ENCODE results near the gene POMP.
"Not testable (repeated sequence)": the region's sequence is repeated elsewhere in the genome, so short reads cannot be mapped to it uniquely, and the experiment has no call there.

The POMP gene

DNA sequence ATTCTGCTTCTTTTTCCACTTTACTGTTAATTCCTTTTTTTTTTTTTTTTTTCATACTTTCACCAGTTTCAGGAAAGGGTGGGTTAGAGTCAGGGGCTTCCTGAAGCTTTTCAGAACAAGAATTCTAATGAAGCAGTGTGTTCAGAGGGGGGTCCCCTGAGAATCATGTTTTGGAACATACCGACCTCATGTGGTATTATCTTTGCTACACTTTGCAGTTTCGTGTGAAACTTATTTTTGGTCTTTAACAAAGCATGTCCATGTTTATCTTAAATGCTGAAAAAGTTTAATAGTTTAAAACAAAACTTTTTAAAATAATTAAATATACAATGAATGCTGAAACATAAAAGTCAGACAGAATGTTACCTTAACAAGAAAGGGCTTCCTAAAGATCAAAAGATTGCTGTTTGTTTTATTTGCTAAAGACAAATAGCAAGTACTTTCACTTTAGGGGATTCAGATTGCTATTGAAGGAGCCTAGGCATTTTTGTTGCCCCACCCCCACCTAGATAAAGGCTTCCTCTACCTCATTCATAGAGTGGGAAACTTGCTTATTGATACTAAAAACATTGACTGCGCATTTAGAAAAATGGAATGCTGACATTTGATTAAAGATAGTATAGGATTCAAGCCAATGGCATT lies 21.1 kb upstream of the POMP start:
- no peak for DNase-seq (ENCODE audit: low read depth in 2 of 2)

DNA sequence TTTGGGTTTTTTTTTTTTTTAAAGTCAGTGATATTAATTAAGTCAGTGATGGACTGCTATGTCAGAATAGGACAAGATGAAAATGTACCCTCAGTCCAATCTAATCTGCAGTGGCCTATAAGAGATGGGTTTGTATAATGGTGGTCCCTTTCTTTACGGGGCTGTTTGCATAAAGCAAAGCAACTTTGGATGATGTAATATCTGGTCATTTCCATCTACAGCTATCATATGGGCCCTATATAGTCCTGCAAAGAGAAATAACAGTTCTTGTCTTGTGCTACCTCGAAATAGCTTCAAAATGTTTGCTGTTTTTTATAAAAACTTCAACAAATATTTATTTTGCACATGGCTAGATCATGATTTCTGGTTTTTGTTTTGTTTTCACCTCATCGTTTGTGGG lies 20.2 kb upstream of the POMP start:
- DNase-seq (ENCODE audit: low read depth in 2 of 2), result no peak

DNA sequence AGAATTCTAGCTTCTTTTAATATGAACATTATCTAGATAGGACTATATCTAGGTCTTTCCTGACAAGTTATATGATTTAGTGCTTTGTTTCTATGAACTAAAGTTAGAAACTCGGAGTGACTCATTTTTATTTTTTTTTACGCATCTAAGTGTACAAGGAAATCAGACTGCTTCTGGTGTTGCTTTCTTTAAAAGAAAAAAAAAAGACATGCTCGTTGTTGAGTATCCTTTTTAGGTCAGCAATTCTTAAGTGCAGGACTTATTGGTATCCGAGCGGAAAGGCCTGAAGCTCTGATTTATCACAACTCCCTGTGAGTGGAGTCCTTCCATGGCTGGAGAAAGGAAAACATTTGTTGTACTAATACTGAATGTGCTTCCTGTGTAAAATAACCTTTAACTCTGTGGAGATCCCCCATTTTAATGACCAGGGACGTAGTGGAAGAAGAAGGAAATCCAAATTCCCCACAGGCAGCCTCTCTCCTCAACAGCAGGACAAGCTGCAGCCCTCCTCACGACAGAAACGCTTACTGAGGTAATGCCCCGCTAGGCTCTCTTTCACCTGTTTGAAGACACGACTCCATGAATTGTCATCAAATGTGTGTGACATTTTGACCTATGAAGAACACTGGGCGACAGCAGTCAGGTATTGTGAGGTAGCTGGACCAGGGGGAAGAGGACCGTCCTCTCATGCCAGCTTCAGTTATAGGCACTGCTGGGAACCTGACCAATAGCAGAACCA lies 17.9 kb upstream of the POMP start:
- DNase-seq (ENCODE audit: low read depth in 2 of 2), result no peak

DNA sequence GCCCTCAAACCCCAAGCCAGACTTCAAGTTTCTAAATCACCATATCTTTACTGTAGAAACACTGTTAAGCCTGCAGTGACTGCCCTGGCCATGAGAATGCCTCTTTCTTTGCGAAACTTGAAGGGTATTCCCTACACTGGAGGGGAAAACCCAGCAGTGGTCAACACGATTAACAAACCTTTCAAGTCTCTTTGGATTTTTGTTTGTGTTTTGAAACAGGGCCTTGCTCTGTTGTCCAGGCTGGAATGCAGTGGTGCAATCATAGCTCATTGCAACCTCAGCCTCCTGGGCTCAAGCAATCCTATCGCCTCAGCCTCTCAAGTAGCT lies 17.4 kb upstream of the POMP start:
- DNase-seq (ENCODE audit: low read depth in 2 of 2), result no peak

DNA sequence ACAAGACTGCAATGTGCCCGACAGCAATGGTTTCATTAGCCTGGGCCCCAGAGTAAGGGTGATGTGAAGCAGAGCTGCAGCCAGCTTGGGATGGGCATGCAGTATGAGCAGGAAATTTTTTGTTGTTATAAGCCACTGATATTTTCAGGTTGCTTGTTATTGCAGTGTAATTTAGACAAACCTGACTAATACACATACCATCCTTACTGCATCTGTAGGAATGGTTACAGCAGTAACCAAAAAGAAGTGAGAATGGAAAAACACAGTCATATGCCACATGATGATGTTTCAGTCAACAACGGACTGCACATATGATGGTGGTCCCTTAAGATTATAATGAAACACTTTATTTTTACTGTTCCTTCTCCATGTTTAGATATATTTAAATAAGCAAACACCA lies 8.6 kb upstream of the POMP start:
- DNase-seq (ENCODE audit: low read depth in 2 of 2), result no peak

DNA sequence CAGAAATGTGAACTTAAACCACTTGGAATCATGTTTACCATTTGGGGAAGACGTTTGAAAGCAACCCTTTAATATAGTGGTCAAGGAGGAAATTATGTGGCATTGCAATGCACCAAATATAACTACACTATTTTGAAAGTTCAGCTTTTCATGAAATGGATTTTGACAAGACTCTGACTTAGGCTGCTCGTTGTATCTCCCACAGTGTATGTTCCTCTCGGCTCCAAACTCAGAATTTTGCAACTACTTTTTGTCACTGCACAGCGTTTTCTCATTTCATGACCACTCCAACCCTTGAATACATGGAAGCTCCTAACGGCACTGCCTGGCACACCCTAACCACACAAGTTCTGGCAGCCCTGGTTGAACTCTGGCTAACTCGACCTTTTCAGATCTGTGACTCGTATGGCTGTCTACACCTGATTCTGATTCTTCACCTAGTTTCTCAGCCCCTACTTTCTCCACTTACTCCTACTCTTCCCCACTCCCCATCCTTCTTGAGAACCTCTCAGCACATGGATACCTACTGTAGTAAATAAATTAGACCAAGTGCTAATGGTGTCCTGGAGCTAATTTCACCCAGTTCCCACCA lies 7.0 kb upstream of the POMP start:
- no peak for DNase-seq (ENCODE audit: low read depth in 2 of 2)

DNA sequence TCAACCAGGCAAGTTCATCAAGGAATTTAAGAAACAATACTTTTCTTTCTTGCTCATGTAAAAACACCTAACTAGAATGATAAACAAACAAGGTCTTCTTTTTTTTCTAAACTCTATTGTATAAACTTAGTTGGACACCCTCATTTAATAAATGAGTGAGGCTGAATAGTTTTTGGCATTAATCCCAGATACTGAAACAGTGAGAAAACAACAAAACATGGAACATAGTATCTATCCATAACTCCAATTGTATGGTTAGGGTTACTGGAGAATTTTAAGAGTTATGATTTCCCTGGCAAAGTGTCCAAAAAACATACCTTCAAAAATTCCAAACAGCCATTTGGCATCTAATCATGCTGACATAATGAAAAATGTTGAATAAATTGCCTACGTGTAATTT lies 5.8 kb upstream of the POMP start:
- no peak for DNase-seq (ENCODE audit: low read depth in 2 of 2)

DNA sequence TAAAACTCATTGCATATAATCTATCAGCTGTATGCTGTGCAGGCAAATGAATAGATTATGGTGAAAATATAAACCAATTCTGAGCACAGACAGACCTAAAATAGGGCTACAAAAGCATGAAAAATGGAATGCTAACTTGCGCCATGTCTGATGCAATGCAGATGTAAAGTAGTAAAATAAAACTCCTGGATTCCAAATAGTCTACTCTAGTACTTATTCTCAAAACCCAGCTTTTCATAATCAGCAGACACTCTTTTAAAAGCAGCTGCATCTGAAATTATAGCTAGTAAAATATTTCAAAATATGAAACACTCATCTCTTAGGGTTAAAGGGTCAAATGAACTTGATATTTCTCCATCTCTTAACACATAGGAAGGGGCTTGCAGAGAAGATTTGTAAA lies 4.7 kb upstream of the POMP start:
- no peak for DNase-seq (ENCODE audit: low read depth in 2 of 2)

DNA sequence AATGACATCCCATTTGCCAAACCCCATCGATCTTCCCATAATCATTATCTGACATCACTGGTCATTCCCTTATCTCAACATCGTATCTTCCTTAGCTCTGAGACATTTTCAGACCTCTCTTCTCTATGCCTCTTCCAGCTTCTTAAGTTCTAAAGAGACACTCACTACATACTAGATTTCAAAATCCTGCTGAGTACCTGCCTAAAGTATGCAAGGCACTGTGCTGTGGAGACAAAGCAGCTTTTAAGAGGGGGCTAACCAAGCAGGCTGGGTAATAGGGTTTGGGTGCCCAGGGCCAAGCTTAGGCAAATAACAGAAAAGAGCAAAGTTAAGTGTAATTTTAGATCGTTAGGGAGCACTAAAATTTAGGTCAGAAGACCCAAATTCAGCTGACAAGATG lies 3.4 kb upstream of the POMP start:
- DNase-seq (ENCODE audit: low read depth in 2 of 2), result no peak

DNA sequence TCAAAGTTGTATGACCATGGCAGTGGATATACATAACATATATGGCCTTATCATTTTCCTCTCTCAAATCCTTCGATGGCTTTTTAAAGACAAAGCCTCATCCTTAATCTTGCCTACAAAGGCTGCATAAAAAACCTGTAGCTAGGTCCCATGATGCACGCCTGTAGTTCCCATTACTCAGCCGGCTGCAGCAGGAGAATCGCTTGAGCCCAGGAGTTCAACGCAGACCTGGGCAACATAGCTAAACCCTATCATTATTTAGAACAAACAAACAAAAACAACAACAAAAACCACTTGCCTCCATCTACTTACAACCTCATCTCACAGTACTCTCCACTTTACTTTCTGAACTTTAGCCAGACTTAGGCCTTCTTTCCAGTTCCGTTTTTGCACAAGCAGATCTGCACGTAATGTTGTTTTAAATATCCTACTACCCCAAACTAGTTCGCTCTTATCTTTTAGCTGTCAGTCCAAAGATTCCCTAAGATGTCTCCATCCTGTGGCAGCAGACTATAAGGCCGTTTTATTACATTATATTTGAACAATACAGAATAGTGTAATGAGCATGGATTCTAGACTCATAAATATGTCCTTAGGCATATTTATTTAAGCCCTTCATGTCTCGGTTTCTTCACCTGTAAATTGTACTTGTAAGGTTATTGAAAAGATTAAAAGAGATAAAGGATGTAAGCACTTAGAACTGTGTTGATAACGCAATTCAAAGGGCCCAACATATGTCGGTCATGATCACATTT lies 969 bp upstream of the POMP start:
- DNase-seq (ENCODE audit: low read depth in 2 of 2), result no peak

DNA sequence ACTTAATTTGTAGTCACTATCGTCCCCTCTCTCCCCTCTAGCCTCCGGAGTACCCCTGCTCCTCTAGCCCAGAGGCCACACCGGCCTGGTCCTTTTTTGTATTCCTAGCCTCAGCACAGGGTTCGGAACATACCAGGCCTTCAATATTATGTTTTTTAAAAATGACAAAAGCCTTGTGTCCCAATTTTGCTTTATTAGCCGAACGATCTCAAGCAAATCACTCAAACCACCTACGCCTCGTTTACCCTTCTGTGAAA lies 463 bp upstream of the POMP start:
- no peak for DNase-seq (ENCODE audit: low read depth in 2 of 2)

DNA sequence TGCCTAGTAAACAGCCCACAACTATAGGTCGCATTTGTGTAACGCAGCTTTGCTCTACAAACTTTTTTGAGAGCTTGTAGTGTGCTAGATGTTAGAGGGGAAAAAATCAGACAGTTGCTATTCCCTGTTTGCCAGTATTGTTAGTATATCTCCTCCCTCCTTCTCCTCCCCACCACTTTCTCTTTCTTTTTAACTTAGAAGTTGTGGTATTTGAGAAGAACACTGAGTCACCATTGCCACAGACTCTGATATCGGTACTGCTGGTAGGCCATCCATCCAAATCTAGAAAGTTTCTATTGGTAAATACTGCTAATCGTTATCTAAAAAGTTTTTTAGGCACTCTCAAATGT lies 666 bp downstream of the POMP start:
- no peak for DNase-seq (ENCODE audit: low read depth in 2 of 2)

DNA sequence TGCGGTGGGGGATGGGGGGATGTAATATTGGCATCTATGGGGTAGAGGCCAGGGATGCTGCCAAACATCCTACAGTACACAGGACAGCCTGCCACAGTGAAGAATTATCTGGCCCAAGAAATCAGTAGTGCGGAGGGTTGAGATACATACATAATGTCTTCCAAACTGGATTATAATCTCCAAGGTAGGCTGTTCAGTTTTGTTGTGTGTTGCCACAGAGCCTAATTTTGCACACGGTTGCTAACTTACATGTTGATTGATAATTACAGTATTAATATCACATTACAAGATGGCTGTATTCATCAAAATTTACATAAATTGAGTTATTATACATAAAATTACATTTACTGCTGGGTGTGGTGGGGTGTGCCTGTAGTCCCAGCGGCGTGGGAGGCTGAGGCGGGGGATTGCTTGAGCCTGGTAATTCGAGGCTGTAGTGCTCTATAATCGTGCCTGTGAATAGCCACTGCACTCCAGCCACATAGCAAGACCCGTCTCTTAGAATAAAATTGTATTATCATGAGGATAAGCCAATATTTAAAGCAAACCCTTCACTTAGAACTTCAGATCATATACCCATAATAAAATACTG lies 8.1 kb downstream of the POMP start:
- no peak for DNase-seq (ENCODE audit: low read depth in 2 of 2)

DNA sequence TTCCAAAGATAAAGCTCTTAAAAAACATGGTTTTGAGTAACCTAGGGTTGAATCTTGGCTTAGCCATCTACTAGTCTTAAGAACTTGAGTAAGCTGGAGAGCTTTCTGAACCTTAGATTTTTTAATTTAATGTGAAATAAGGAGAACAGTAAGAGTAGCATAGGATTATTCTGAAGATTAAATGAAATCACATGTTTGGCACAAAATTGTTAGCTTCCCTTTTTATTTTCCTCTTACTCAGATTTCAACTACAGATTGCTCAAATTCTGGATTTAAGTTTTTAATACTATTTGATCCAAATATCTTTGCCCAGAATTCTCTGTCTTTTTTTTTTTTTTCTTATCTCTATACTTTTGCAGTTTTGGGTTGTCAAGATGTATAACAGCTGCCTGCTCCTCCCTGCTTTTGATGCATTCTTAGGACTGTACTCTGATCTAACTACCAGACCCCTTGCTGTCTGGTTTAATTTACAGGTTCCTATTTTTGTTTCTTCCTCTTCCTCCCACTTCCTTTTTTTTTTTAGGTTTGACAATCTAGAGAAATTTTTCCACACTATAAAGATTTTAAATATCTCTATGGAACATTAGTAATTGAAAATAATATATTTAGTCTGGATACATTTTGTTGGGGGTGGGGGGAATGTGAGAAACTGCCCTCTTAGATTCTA lies 12.3 kb downstream of the POMP start:
- no peak for DNase-seq (ENCODE audit: low read depth in 2 of 2)

DNA sequence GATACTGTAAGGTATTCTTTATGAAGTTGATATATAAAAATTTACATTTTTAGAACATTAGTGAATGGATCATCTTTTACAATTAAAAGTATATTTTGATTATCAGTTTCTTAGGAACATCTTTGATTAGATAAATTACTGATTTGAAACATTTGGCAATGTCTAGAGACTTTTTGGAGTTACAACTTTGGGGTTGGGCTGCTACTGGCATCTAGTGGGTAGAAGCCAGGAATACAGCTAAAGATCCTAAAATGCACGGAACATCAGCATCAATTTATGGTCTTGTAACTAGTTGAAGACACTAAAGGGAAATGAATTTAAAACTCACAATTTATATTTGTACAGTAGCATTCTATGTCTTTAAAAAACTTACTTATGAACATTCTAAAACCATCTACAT lies 19.9 kb downstream of the POMP start:
- DNase-seq (ENCODE audit: low read depth in 2 of 2), result no peak

DNA sequence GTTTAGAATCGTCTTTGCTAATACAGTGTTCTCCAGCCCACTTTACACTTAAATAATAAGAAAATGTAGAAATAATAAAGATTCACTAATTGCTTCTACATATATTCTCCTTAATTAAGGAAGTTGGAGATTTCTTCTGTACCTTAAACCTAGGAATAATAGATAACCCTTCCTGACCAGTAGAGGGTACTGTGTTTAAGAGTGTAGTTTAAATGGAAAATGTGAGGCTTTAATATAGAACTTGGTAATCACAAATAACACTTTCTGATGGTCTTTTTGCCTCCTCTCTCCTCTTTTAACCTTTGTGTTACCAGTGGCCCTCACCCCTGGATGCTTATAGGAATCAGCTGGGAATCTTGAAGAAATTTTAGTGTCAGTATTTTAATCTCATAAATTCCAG lies 20.7 kb downstream of the POMP start:
- DNase-seq (ENCODE audit: low read depth in 2 of 2), result no peak

DNA sequence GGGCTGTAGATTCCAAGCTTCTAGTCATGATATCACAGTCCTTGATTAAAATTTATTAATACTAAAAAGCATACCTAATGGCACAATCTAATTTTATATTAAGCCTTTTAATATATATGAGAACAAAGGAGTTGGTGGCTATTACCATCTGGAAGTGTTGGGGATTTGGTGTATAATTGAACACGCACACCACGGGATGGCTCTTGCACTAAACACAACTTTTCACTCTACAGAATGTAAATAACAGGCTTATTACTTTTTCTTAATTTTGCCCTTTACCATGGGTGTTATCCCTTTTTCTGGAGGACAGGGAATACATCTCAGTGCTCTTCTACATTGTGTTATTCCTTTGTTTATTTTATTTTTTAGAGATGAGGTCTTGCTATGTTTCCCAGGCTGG lies 21.6 kb downstream of the POMP start:
- no peak for DNase-seq (ENCODE audit: low read depth in 2 of 2)

DNA sequence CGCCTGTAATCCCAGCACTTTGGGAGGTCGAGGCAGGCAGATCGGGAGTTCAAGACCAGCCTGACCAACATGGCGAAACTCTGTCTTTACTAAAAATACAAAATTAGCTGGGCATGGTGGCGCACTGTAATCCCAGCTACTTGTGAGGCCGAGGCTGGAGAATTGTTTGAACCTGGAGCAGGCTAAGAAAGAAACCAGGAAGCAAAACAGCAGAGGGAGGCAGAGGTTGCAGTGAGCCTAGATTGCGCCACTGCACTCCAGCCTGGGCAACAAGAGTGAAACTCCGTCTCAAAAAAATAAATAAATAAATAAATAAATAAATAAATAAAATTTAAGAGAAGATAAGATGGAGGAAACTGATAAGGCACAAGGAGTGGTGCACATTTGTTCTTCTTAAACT lies 24.2 kb downstream of the POMP start:
- DNase-seq (ENCODE audit: low read depth in 2 of 2), result not testable (repeated sequence)

DNA sequence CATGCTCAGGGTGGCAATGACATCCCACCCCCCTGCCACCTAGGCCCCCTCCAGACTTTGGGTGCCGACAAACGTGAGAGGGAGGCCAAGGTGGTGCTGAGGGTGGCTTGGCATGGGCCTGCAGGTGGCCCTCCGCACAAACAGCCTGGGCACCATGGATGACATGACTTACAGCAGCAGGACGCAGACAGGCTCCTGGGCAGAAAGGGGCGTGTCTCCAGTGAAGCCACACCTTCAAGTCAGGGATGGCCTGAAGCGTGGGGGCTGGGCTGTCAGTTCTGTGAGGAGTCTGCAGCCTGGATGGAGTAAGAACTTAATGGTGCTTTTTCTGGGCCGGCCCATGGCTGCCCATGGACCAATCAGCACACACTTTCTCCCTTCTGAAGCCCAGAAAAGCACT lies 25.3 kb downstream of the POMP start:
- no peak for DNase-seq (ENCODE audit: low read depth in 2 of 2)

DNA sequence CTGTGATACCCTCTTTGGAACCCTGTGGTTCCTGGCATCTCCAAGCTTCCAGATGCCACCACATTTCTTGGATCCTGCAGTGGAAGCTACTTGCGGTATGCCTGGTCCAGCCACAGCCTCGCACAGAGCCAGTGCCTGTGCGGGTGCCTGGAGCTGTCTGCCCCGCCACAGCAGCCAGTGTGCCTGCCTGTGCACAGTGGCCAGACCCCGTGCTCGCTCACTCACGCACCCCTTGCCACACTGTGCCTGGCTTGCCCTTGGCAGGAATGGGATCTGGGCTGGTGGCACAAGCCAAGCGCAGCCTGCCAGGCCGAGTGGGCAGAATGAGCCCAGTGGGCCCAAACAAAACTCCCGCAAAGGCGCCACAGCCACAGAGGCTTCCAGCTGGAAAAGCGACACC lies 26.2 kb downstream of the POMP start:
- no peak for DNase-seq (ENCODE audit: low read depth in 2 of 2)

DNA sequence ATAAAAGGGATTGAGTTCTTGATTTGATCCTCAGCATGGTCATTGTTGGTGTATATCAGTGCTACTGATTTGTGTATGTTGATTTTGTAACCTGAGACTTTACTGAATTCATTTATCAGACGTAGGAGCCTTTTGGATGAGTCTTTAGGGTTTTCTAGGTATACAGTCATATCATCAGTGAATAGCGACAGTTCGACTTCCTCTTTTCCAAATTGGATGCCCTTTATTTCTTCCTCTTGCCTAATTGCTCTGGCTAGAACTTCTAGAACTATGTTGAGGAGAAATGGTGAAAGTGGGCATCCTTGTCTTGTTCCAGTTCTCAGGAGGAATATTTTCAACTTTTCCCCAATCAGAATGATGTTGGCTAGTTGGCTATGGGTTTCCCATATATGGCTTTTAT lies 27.0 kb downstream of the POMP start:
- DNase-seq (ENCODE audit: low read depth in 2 of 2), result no peak

Data from stimulated activated CD4-positive, alpha-beta T cell treated with anti-CD3 and anti-CD28 coated beads, Interleukin-1b, Interleukin-23, amount 100 ng/mL, for 4 hours (primary cell).